H1 (cell line): Measurements from ENCODE around the gene SLC34A1. TPM values are rescaled to one million over a fixed set of nuclear protein-coding genes. Genes with fewer than 3 reads are reported as not detected.

Experiments used
- CTCF ChIA-PET: fragments of 300-600 bp; sonication (Branson Sonifier 250); formaldehyde crosslinking; loops from one replicate; lab custom pipeline; 2021; ENCODE audit not compliant: partially characterized antibody; lab: Charles Lee
- POLR2A ChIA-PET: fragments of 300-600 bp; sonication (Branson Sonifier 250); formaldehyde crosslinking; loops from one replicate; lab custom pipeline; 2021; ENCODE audit warnings: inconsistent platforms; ENCODE audit not compliant: partially characterized antibody; lab: Charles Lee
- DNase-seq, 2 experiments: peaks; one replicate each; pipeline versions ENCODE4 v3.0.0 to v3.0.0-alpha.2; 2010 to 2022; ENCODE audit warnings: low spot score in 2 of 2, low read depth in 1 of 2, mixed read lengths in 1 of 2
- FAIRE-seq: peaks from 2 replicates; lab custom pipeline; 2011; peaks lifted over from hg19 to GRCh38; lab: Jason Lieb, UNC
- H2AFZ ChIP-seq: 2 replicates; pipeline ENCODE4 v1.8.1; 2012; ENCODE audit warnings: low read length, inconsistent platforms
- H2AK5ac ChIP-seq: 2 replicates; pipeline ENCODE4 v1.6.1; 2013; ENCODE audit warnings: low read depth, low read length
- H2BK120ac ChIP-seq: replicated peaks from 2 replicates; pipeline ENCODE3; 2013; ENCODE audit warnings: low read depth, low read length, inconsistent platforms
- H2BK12ac ChIP-seq: 2 replicates; pipeline ENCODE4 v1.6.1; 2013; ENCODE audit warnings: low read depth, low read length
- H2BK15ac ChIP-seq: 2 replicates; pipeline ENCODE4 v1.6.1; 2013; ENCODE audit warnings: low read length
- H2BK20ac ChIP-seq: 2 replicates; pipeline ENCODE4 v1.6.1; 2013; ENCODE audit warnings: low read length
- H2BK5ac ChIP-seq: 2 replicates; pipeline ENCODE4 v1.6.1; 2013; ENCODE audit warnings: low read depth, low read length
- H3K14ac ChIP-seq: 2 replicates; pipeline ENCODE4 v1.6.1; 2013; ENCODE audit warnings: inconsistent platforms; ENCODE audit not compliant: insufficient read length
- H3K18ac ChIP-seq: 2 replicates; pipeline ENCODE4 v1.6.1; 2013; ENCODE audit warnings: low read length; ENCODE audit errors: extremely low read depth
- H3K23ac ChIP-seq: 2 replicates; pipeline ENCODE4 v1.6.1; 2013; ENCODE audit warnings: inconsistent platforms; ENCODE audit not compliant: insufficient read length
- H3K23me2 ChIP-seq: 2 replicates; pipeline ENCODE4 v1.6.1; 2013; ENCODE audit warnings: low read depth, low read length
- H3K27ac ChIP-seq: 2 replicates; pipeline ENCODE4 v1.6.1; 2011; ENCODE audit warnings: low read depth, low read length, inconsistent platforms
- H3K27me3 ChIP-seq, 4 experiments: replicated peaks in 1 of 4; 1 replicate in 1 of 4; 2 replicates in 3 of 4; pipeline versions ENCODE4 v1.6.1 to v1.8.1; 2011 to 2013; ENCODE audit warnings: low read length in 3 of 4, mild to moderate bottlenecking in 3 of 4, inconsistent platforms in 2 of 4, mixed read lengths in 2 of 4, moderate library complexity in 1 of 4; ENCODE audit not compliant: control insufficient read depth in 3 of 4, insufficient read depth in 3 of 4; ENCODE audit errors: extremely low read depth in 1 of 4
- H3K36me3 ChIP-seq, 4 experiments: 2 replicates each; pipeline versions ENCODE4 v1.6.1 to v1.8.1; 2011 to 2013; ENCODE audit warnings: mild to moderate bottlenecking in 4 of 4, low read length in 3 of 4, moderate library complexity in 2 of 4, control low read depth in 1 of 4, inconsistent platforms in 1 of 4; ENCODE audit not compliant: insufficient read depth in 4 of 4, control insufficient read depth in 2 of 4
- H3K4ac ChIP-seq: replicated peaks from 2 replicates; pipeline ENCODE3; 2013; ENCODE audit warnings: low read length, low read depth, mixed read lengths, inconsistent platforms; ENCODE audit not compliant: insufficient read length
- H3K4me1 ChIP-seq, 4 experiments: replicated peaks in 1 of 4; 1 replicate in 1 of 4; 2 replicates in 3 of 4; pipeline versions ENCODE4 v1.6.1 to v1.8.1; 2011 to 2013; ENCODE audit warnings: low read length in 3 of 4, inconsistent platforms in 2 of 4, mixed read lengths in 1 of 4; ENCODE audit not compliant: insufficient read depth in 4 of 4, control insufficient read depth in 3 of 4
- H3K4me2 ChIP-seq, 2 experiments: 2 replicates each; pipeline versions ENCODE4 v1.6.1 to v1.8.1; 2011 to 2013; ENCODE audit warnings: low read depth in 2 of 2, low read length in 2 of 2, control low read depth in 1 of 2, inconsistent platforms in 1 of 2, mild to moderate bottlenecking in 1 of 2; ENCODE audit not compliant: insufficient read depth in 1 of 2
- H3K4me3 ChIP-seq, 4 experiments: fragments of 200-600, 300-600 bp in 1 of 4; sonication (generic), shearing (Covaris generic), sonication (Bioruptor Twin) in 1 of 4; 2 replicates each; pipeline versions ENCODE4 v1.5.1 to v1.8.1; 2011 to 2016; ENCODE audit warnings: low read length in 4 of 4, low read depth in 3 of 4, control low read depth in 2 of 4, inconsistent platforms in 2 of 4, mild to moderate bottlenecking in 2 of 4, mixed read lengths in 1 of 4, moderate library complexity in 1 of 4; ENCODE audit not compliant: insufficient read depth in 2 of 4; ENCODE audit errors: extremely low read depth in 1 of 4
- H3K56ac ChIP-seq: replicated peaks from 2 replicates; pipeline ENCODE3; 2013; ENCODE audit warnings: low read depth, mild to moderate bottlenecking, mixed read lengths, low read length, inconsistent platforms; ENCODE audit not compliant: insufficient read length
- H3K79me1 ChIP-seq: 2 replicates; pipeline ENCODE4 v1.6.1; 2013; ENCODE audit warnings: low read depth, low read length, control low read depth
- H3K79me2 ChIP-seq, 2 experiments: 2 replicates each; pipeline versions ENCODE4 v1.6.1 to v1.8.1; 2012 to 2013; ENCODE audit warnings: low read length in 2 of 2, mild to moderate bottlenecking in 2 of 2, inconsistent platforms in 1 of 2; ENCODE audit not compliant: insufficient read depth in 2 of 2, control insufficient read depth in 1 of 2
- H3K9ac ChIP-seq, 4 experiments: replicated peaks in 1 of 4; 1 replicate in 1 of 4; 2 replicates in 3 of 4; pipeline versions ENCODE4 v1.6.1 to v1.8.1; 2011 to 2013; ENCODE audit warnings: low read depth in 3 of 4, low read length in 3 of 4, control low read depth in 2 of 4, mild to moderate bottlenecking in 2 of 4, moderate library complexity in 2 of 4, inconsistent platforms in 1 of 4; ENCODE audit errors: extremely low read depth in 1 of 4
- H3K9me3 ChIP-seq, 2 experiments: 2 replicates each; pipeline versions ENCODE4 v1.6.1 to v1.8.1; 2012 to 2013; ENCODE audit warnings: mild to moderate bottlenecking in 2 of 2, moderate library complexity in 2 of 2, control low read depth in 1 of 2, inconsistent platforms in 1 of 2, low read depth in 1 of 2, low read length in 1 of 2, mixed read lengths in 1 of 2; ENCODE audit not compliant: insufficient read depth in 2 of 2
- H4K20me1 ChIP-seq, 2 experiments: replicated peaks in 1 of 2; 2 replicates each; pipeline versions ENCODE3 to v1.8.1; 2011 to 2013; ENCODE audit warnings: inconsistent platforms in 2 of 2, low read length in 2 of 2, mild to moderate bottlenecking in 1 of 2; ENCODE audit not compliant: insufficient read depth in 2 of 2, control insufficient read depth in 1 of 2
- H4K5ac ChIP-seq: 2 replicates; pipeline ENCODE4 v1.6.1; 2013; ENCODE audit warnings: low read length, low read depth, mixed read lengths, inconsistent platforms; ENCODE audit not compliant: insufficient read length
- H4K8ac ChIP-seq: 2 replicates; pipeline ENCODE4 v1.8.0; 2013; ENCODE audit warnings: mild to moderate bottlenecking, moderate library complexity, low read length, inconsistent platforms; ENCODE audit not compliant: insufficient read depth; ENCODE audit errors: extremely low read depth
- H4K91ac ChIP-seq: replicated peaks from 2 replicates; pipeline ENCODE3; 2013; ENCODE audit warnings: low read length, mixed read lengths, inconsistent platforms; ENCODE audit not compliant: insufficient read length
- CTBP2 ChIP-seq: IDR thresholded peaks from 2 replicates; pipeline ENCODE4 v1.7.0; 2011; ENCODE audit warnings: borderline replicate concordance, mild to moderate bottlenecking, moderate library complexity, mixed read lengths, low read length; ENCODE audit not compliant: insufficient read depth, insufficient read length
- KDM1A ChIP-seq: fragments of 200-600, 300-600 bp; sonication (generic); IDR thresholded peaks from 2 replicates; pipeline ENCODE4 v1.7.1; 2016; ENCODE audit warnings: mild to moderate bottlenecking, low read length, borderline replicate concordance
- KDM4A ChIP-seq: IDR thresholded peaks from one replicate; pipeline ENCODE4 v1.7.1; 2012; ENCODE audit warnings: low read depth, mild to moderate bottlenecking, moderate library complexity, low read length, inconsistent platforms; ENCODE audit not compliant: severe bottlenecking
- RXRA ChIP-seq: IDR thresholded peaks from 2 replicates; pipeline ENCODE4 v1.6.1; 2011; ENCODE audit warnings: low read depth, mild to moderate bottlenecking, low read length, moderate library complexity; ENCODE audit not compliant: insufficient read depth
- SIN3A ChIP-seq, 2 experiments: IDR thresholded peaks in 1 of 2; conservative IDR thresholded peaks in 1 of 2; 2 replicates each; pipeline ENCODE4 v1.6.1; 2011 to 2012; ENCODE audit warnings: low read length in 2 of 2, improper control_type of control experiment in 1 of 2, low read depth in 1 of 2, mild to moderate bottlenecking in 1 of 2
- TAF1 ChIP-seq: IDR thresholded peaks from 2 replicates; pipeline ENCODE4 v1.6.1; 2011; ENCODE audit warnings: mild to moderate bottlenecking, low read depth, low read length
- WGBS, 2 experiments: shearing (Covaris generic) in 1 of 2; methylation state at CpG; one replicate each; pipeline versions ENCODE4 v1.1.6 to v1.1.7; 2013 to 2015; ENCODE audit warnings: low lambda C conversion rate in 2 of 2, mixed read lengths in 2 of 2, inconsistent platforms in 1 of 2, low coverage in 1 of 2, missing lambda C conversion rate in 1 of 2; ENCODE audit not compliant: insufficient replicate concordance in 2 of 2, insufficient coverage in 1 of 2, insufficient read length in 1 of 2; ENCODE audit errors: extremely low coverage in 1 of 2, missing lambda C conversion rate in 1 of 2; 5-methylcytosine and 5-hydroxymethylcytosine counted together
- polyA plus RNA-seq, 7 experiments: library from polyadenylated mRNA; depleted of rRNA in 3 of 7; stranded (reverse) in 5 of 7; unstranded in 2 of 7; fragments of >200 nt in 5 of 7; fragments of 200-250 nt in 2 of 7; gene quantifications; 1 replicate in 5 of 7; 2 replicates in 1 of 7; 4 replicates in 1 of 7; pipeline versions ENCODE4 v1.2.1 to v1.2.3, GENCODE V29; 2011 to 2013; ENCODE audit warnings: missing spikeins in 2 of 7, mixed read lengths in 2 of 7
- total RNA-seq: library from RNA; stranded (reverse); fragmentation: NEBNext Ultra II Directional; extraction: Animal tissue kit (Norgen Biotek cat#: 25700); gene quantifications from 2 replicates; pipeline ENCODE4 v1.2.1, GENCODE V29; 2021
- TF ChIP-seq, protein P1 (sequence below), 3 experiments: IDR thresholded peaks; 1 replicate in 2 of 3; 2 replicates in 1 of 3; pipeline versions ENCODE4 v1.5.1 to v1.6.1; 2011; ENCODE audit warnings: low read length in 3 of 3, mild to moderate bottlenecking in 3 of 3, inconsistent platforms in 2 of 3, low read depth in 1 of 3, moderate library complexity in 1 of 3; ENCODE audit not compliant: insufficient read depth in 1 of 3; ENCODE audit errors: control extremely low read depth in 1 of 3

Gene SLC34A1
- total and polyA plus RNA-seq, 2 of the 8 experiments (the other 6 are each of a cell fraction or from before 2014, with no cell fraction given), result not detected

DNA sequence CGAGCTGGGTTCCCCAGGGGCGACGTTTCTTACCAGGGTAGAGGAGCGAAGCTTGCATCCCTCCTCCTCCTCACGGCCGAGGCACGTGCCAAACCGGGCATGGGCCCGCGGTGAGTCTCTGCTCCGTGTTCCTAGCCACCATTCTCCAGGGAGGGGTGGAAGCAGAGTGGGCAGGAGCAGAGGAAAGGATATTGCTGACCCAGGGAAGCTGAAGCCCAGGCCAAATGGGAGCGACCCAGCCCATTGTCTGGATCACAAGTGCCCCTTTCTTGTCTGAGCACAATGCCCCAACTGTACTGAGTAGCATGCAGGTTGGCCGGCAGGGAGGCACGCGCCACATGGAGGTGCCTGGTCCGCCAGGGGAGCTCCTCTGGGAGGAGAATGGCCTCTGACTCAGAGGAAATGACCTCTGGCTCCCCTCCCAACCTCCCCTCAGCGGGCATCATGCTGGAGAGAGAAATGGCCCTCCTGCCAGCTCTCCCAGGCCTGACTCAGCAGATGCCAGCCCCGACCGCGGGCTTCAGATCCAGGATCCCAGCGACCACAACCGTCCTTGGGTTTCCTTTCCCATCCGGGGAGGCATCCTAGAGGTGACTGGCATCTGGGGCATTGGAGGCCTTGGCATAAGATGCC is 63.5 kb downstream of the SLC34A1 start:
- Histone ChIP-seq H2BK20ac (no peak overlapping the region), H2AFZ (0 out of 2 replicates have a peak overlapping the region, but pooled peaks have one; percentile 14), H3K9ac (peak overlapping the region in 3 of 4 experiments; percentile 37 to 75 (median 60); a peak in 5 of 7 replicates), H3K4me2 (peak overlapping the region; percentile 89 to 93), H3K27ac (peak overlapping the region; percentile 59), H4K5ac (peak overlapping the region; percentile 93), H3K23ac (no peak overlapping the region), H3K9me3 (no peaks in the 10 kb centered on the region), H3K23me2 (peaks cover 9% of the 10 kb centered on the region), H3K4me1 (peaks cover 0 to 30% (median 15%) of the 10 kb centered on the region in 4 experiments; a peak in 6 of 7 replicates), H4K91ac (peak overlapping the region; percentile 99), H3K36me3 (no peaks in the 10 kb centered on the region), H3K56ac (no peak overlapping the region), H3K4me3 (peak overlapping the region; percentile 33 to 74 (median 53)), H2BK5ac (peak overlapping the region; percentile 68; the same call in 1 of the 2 replicates), H3K14ac (no peak overlapping the region), H2BK120ac (peak overlapping the region; percentile 63), H3K4ac (peak overlapping the region; percentile 87), H3K18ac (peak overlapping the region; percentile 93), H4K8ac (peak overlapping the region; percentile 87), H3K27me3 (peaks cover 0 to 19% (median 5%) of the 10 kb centered on the region in 4 experiments; a peak in 5 of 7 replicates), H2AK5ac (no peak overlapping the region), H2BK15ac (no peak overlapping the region; the same call in 1 of the 2 replicates), H3K79me1 (no peaks in the 10 kb centered on the region; the same call in none of the 2 replicates), H2BK12ac (peak overlapping the region; percentile 20; the same call in 1 of the 2 replicates), H3K79me2 (no peaks in the 10 kb centered on the region), H4K20me1 (peaks cover 0 to 7% of the 10 kb centered on the region in 2 experiments)
- WGBS, 2 experiments, result 14% methylated on average over 19 of the region's 23 CpGs; no CpG with 5 or more reads in 1 of the 2 experiments
- FAIRE-seq, result no peak
- POLR2A ChIA-PET, result interaction anchor here (0.7 to 67.5 kb wide), 18 partner anchors 21 to 143 kb away, joined by 3 to 3349 read pairs (median 4); partner anchors contain the start of genes DBN1, DOK3, GRK6 and PDLIM7
- peak in 1 of 2 experiments; percentile 76 for DNase-seq
- CTCF ChIA-PET, result interaction anchor here (0.8 to 23.6 kb wide), 15 partner anchors 10 to 139 kb away, joined by 3 to 430 read pairs (median 5); partner anchors contain the start of genes F12, GRK6, PFN3 and SLC34A1
- TF ChIP-seq SIN3A (conservative IDR thresholded peaks at IDR 0.05 in 1 of 2, IDR thresholded peaks at IDR 0.05 in 1 of 2; ENCODE audit: low read depth in 1 of 2, low read length in 2 of 2) (no peak; a peak in 1 of 4 replicates), RXRA (no peak), KDM4A (peak; percentile 16), TAF1 (peak; percentile 47; the same call in 1 of the 2 replicates), KDM1A (peak; percentile 10; the same call in 1 of the 2 replicates), CTBP2 (peak; percentile 25)
- TF ChIP-seq, protein P1, sequence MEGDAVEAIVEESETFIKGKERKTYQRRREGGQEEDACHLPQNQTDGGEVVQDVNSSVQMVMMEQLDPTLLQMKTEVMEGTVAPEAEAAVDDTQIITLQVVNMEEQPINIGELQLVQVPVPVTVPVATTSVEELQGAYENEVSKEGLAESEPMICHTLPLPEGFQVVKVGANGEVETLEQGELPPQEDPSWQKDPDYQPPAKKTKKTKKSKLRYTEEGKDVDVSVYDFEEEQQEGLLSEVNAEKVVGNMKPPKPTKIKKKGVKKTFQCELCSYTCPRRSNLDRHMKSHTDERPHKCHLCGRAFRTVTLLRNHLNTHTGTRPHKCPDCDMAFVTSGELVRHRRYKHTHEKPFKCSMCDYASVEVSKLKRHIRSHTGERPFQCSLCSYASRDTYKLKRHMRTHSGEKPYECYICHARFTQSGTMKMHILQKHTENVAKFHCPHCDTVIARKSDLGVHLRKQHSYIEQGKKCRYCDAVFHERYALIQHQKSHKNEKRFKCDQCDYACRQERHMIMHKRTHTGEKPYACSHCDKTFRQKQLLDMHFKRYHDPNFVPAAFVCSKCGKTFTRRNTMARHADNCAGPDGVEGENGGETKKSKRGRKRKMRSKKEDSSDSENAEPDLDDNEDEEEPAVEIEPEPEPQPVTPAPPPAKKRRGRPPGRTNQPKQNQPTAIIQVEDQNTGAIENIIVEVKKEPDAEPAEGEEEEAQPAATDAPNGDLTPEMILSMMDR (IDR thresholded peaks at IDR 0.05; ENCODE audit: control extremely low read depth in 1 of 3, insufficient read depth in 1 of 3, low read depth in 1 of 3, low read length in 3 of 3), result peak in 1 of 3 experiments; percentile 24; a peak in 2 of 4 replicates
